PC-9 (cell line): ENCODE data around the gene WNK1. TPM values are rescaled to one million over a fixed set of nuclear protein-coding genes. Genes with fewer than 3 reads are reported as not detected.

ENCODE experiments used
- BruUV-seq: library from RNA; stranded (reverse); fragments of 400-500 nt; replicated peaks from 2 replicates; lab custom pipeline; 2021; lab: Mats Ljungman, UMichigan
- CTCF ChIA-PET: fragments of 300-600 bp; sonication (Branson Sonifier 250); formaldehyde crosslinking; loops from one replicate; lab custom pipeline; 2022; ENCODE audit warnings: antibody characterized with exemption; lab: Charles Lee
- POLR2A ChIA-PET: fragments of 300-600 bp; sonication (Branson Sonifier 250); formaldehyde crosslinking; loops from one replicate; lab custom pipeline; 2022; ENCODE audit warnings: antibody characterized with exemption; ENCODE audit not compliant: unreplicated experiment; lab: Charles Lee
- DNase-seq, 2 experiments: peaks; one replicate each; pipeline versions ENCODE4 v3.0.0 to v3.0.0-alpha.2; 2015 to 2022; ENCODE audit warnings: mixed read lengths in 1 of 2
- H2AFZ ChIP-seq: fragments of 200-600 bp; sonication (generic); 2 replicates; pipeline ENCODE4 v1.8.1; 2017; ENCODE audit warnings: antibody characterized with exemption
- H3F3A ChIP-seq: fragments of 200-600 bp; sonication (generic); 2 replicates; pipeline ENCODE4 v1.8.1; 2017; ENCODE audit warnings: antibody characterized with exemption, mild to moderate bottlenecking, low read depth; ENCODE audit not compliant: insufficient read depth
- H3K27ac ChIP-seq: fragments of 200-600 bp; sonication (generic); 2 replicates; pipeline ENCODE4 v1.6.1; 2016; ENCODE audit warnings: mixed run types
- H3K27me3 ChIP-seq: fragments of 200-600 bp; sonication (generic); 2 replicates; pipeline ENCODE4 v1.6.1; 2016; ENCODE audit warnings: low read depth, mixed run types; ENCODE audit not compliant: insufficient read depth
- H3K36me3 ChIP-seq: fragments of 200-600 bp; sonication (generic); 2 replicates; pipeline ENCODE4 v1.6.1; 2016; ENCODE audit warnings: low read depth, mixed run types
- H3K4me1 ChIP-seq: fragments of 200-600 bp; sonication (generic); replicated peaks from 2 replicates; pipeline ENCODE4 v1.6.1; 2016; ENCODE audit warnings: mixed run types; ENCODE audit not compliant: insufficient read depth
- H3K4me2 ChIP-seq: fragments of 200-600 bp; sonication (generic); 2 replicates; pipeline ENCODE4 v1.6.1; 2017; ENCODE audit warnings: mixed run types
- H3K4me3 ChIP-seq: fragments of 200-600 bp; sonication (generic); 2 replicates; pipeline ENCODE4 v1.6.1; 2016; ENCODE audit warnings: mixed run types
- H3K79me2 ChIP-seq: fragments of 200-600 bp; sonication (generic); 2 replicates; pipeline ENCODE4 v1.6.1; 2017; ENCODE audit warnings: low read depth, mixed run types
- H3K9me2 ChIP-seq: fragments of 200-600 bp; sonication (generic); 2 replicates; pipeline ENCODE4 v1.8.1; 2017; ENCODE audit warnings: mild to moderate bottlenecking; ENCODE audit not compliant: insufficient read depth
- H3K9me3 ChIP-seq: fragments of 200-600 bp; sonication (generic); 2 replicates; pipeline ENCODE4 v1.8.1; 2016; ENCODE audit warnings: low read depth; ENCODE audit not compliant: insufficient read depth
- H4K20me1 ChIP-seq: fragments of 200-600 bp; sonication (generic); 2 replicates; pipeline ENCODE4 v1.8.1; 2017; ENCODE audit not compliant: insufficient read depth
- EZH2 ChIP-seq: fragments of 200-600 bp; sonication (generic); IDR thresholded peaks from 2 replicates; pipeline ENCODE4 v1.8.0; 2017; ENCODE audit warnings: antibody characterized with exemption, low read depth
- intact Hi-C: fragments of 100-400 bp; cut with micrococcal nuclease; formaldehyde crosslinking; loops from one replicate; pipeline ENCODE4 v1.10.0; 2022; ENCODE audit not compliant: unreplicated experiment
- total RNA-seq: library from RNA; stranded (reverse); gene quantifications from 2 replicates; pipeline ENCODE4 v1.2.3, GENCODE V29; 2021
- TF ChIP-seq, protein P1 (sequence below): fragments of 200-600 bp; sonication (generic); conservative IDR thresholded peaks from 2 replicates; pipeline ENCODE4 v1.6.1; 2017; ENCODE audit warnings: mixed run types, antibody characterized with exemption, mild to moderate bottlenecking, moderate library complexity

Gene WNK1
- total RNA-seq, 1 experiment from 2014 or later: 142 TPM

DNA sequence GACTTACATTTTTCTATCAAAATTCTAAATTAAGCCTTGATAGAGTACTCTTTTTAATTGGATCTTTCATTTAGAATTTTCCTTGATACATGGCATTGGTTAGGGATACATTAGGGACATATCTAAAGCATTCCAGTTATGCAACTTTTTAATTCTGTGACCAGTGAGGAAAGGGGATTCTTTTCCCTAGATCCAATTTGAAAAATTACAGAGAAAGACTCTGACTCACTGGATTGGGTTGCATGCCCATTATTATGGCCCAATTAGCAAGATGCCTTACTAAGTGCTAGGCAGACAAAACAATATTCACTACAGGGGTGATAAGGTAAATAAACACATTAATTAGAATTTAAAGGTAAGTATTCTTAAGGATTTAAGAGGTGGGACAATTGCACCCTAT lies 202.4 kb downstream of the WNK1 start:
- H3K36me3 ChIP-seq: no peaks in the 10 kb centered on the region
- no peak overlapping the region for H2AFZ ChIP-seq
- no peaks in the 10 kb centered on the region for H3K27me3 ChIP-seq
- H3K79me2 ChIP-seq: no peaks in the 10 kb centered on the region
- no TSS peak for BruUV-seq
- H4K20me1 ChIP-seq: no peaks in the 10 kb centered on the region
- H3F3A ChIP-seq: peaks cover 16% of the 10 kb centered on the region; the same call in 1 of the 2 replicates
- no peak for TF ChIP-seq EZH2
- TF ChIP-seq, protein P1, sequence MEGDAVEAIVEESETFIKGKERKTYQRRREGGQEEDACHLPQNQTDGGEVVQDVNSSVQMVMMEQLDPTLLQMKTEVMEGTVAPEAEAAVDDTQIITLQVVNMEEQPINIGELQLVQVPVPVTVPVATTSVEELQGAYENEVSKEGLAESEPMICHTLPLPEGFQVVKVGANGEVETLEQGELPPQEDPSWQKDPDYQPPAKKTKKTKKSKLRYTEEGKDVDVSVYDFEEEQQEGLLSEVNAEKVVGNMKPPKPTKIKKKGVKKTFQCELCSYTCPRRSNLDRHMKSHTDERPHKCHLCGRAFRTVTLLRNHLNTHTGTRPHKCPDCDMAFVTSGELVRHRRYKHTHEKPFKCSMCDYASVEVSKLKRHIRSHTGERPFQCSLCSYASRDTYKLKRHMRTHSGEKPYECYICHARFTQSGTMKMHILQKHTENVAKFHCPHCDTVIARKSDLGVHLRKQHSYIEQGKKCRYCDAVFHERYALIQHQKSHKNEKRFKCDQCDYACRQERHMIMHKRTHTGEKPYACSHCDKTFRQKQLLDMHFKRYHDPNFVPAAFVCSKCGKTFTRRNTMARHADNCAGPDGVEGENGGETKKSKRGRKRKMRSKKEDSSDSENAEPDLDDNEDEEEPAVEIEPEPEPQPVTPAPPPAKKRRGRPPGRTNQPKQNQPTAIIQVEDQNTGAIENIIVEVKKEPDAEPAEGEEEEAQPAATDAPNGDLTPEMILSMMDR: no peak
- H3K9me2 ChIP-seq: no peaks in the 10 kb centered on the region
- no peak overlapping the region for H3K27ac ChIP-seq
- no peak overlapping the region for H3K4me2 ChIP-seq
- intact Hi-C loops: no loop called here
- POLR2A ChIA-PET: no interaction called here
- peak in 1 of 2 experiments; percentile 32 for DNase-seq
- CTCF ChIA-PET: no interaction called here
- no peak overlapping the region for H3K4me3 ChIP-seq
- peaks cover 11% of the 10 kb centered on the region; the same call in 1 of the 2 replicates for H3K4me1 ChIP-seq
- no peaks in the 10 kb centered on the region for H3K9me3 ChIP-seq

DNA sequence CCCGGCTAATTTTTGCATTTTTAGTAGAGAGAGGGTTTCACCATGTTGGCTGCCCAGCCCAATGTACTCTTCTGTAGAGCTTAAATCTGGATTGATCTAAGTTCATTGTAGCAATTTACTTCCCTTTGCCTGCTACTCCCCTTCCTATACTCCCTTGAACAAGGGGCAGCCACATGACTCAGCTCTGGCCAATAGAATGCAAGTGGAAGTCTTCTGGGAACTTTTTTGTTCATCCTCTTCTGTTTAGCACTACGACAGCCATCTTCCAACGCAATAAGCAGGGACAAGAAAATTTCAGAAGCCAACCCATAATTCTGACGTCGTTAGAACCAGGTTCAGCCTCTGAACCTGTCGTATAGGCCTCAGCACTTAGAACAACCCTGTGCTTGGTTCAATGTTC lies 203.6 kb downstream of the WNK1 start:
- Histone ChIP-seq H3K4me1 (peaks cover 11% of the 10 kb centered on the region; the same call in 1 of the 2 replicates), H3K4me3 (no peak overlapping the region), H3K36me3 (no peaks in the 10 kb centered on the region), H3K27ac (no peak overlapping the region), H3K4me2 (no peak overlapping the region), H4K20me1 (no peaks in the 10 kb centered on the region), H3K9me2 (no peaks in the 10 kb centered on the region), H2AFZ (no peak overlapping the region), H3F3A (peaks cover 13% of the 10 kb centered on the region; the same call in 1 of the 2 replicates), H3K9me3 (no peaks in the 10 kb centered on the region), H3K79me2 (no peaks in the 10 kb centered on the region), H3K27me3 (no peaks in the 10 kb centered on the region)
- no peak for TF ChIP-seq EZH2
- TF ChIP-seq, protein P1: no peak
- no TSS peak for BruUV-seq
- CTCF ChIA-PET: interaction anchor here (0.7 kb wide), 1 partner anchor 86 kb away, joined by 3 read pairs; no protein-coding TSS in a partner anchor
- DNase-seq: peak in 1 of 2 experiments; percentile 9
- POLR2A ChIA-PET: no interaction called here
- intact Hi-C loops: no loop called here

DNA sequence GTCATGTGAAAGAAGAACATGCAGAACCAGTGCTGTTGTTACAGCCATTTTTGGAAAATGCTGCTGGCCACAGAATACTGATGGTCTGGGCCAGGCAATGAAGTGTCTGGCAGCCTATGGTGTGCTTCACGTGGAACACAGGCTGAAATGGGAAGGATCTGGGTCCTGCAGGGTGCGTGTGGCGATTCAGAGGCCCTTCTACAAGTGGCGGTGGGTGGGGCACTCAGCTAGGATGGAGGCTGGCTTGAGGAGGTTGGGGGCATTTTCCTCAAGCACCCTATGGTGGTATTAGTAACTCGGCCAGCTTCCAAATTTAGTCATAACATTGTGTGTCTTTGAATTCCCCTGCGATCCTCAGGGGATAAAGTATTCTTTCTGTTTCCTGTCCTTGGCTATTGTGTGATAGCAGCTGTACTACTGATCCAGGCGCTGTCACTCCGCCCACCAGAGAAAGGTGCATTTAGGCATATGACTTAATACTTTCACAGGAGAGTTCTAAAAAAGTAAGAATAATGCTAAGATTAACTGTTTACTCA lies 206.3 kb downstream of the WNK1 start:
- BruUV-seq: no TSS peak
- Histone ChIP-seq H3K9me2 (no peaks in the 10 kb centered on the region), H3K27me3 (no peaks in the 10 kb centered on the region), H3K9me3 (no peaks in the 10 kb centered on the region), H3K27ac (no peak overlapping the region), H3K36me3 (no peaks in the 10 kb centered on the region), H4K20me1 (no peaks in the 10 kb centered on the region), H3F3A (peaks cover under 1% of the 10 kb centered on the region; the same call in 1 of the 2 replicates), H3K4me2 (no peak overlapping the region), H3K4me1 (peaks cover 5% of the 10 kb centered on the region; the same call in 1 of the 2 replicates), H3K79me2 (no peaks in the 10 kb centered on the region), H2AFZ (no peak overlapping the region), H3K4me3 (no peak overlapping the region)
- DNase-seq: no peak
- intact Hi-C loops: no loop called here
- POLR2A ChIA-PET: no interaction called here
- CTCF ChIA-PET: no interaction called here
- TF ChIP-seq, protein P1: no peak
- TF ChIP-seq EZH2: no peak

Other genes with a start within 250 kb of the WNK1 start
- 18.5 and 19.3 TPM in 2 replicates for gene NINJ2, start 89.1 kb upstream of the WNK1 start, total RNA-seq
- gene RAD52, start 197.1 kb downstream of the WNK1 start, total RNA-seq: 19.7 and 25.0 TPM in 2 replicates
- 47.2 and 52.0 TPM in 2 replicates for gene ERC1, start 238.6 kb downstream of the WNK1 start, total RNA-seq